Upper lobe of left lung (tissue), 6 donors: Measurements from ENCODE around the gene TANC2. TPM values are rescaled to one million over a fixed set of nuclear protein-coding genes. Genes with fewer than 3 reads are reported as not detected.

ENCODE experiments used
- ATAC-seq, 2 donors: fragments of 200-7000 bp; cut with Tn5 transposase; one replicate each; pipeline ENCODE4 v1.9.1; 2022; ENCODE audit warnings: mild to moderate bottlenecking in 2 of 2, moderate library complexity in 2 of 2; ENCODE audit not compliant: low FRiP score in 2 of 2
- DNase-seq, 2 donors: peaks; one replicate each; pipeline ENCODE4 v3.0.0-alpha.2; 2019 to 2020
- H3K27ac ChIP-seq, 4 donors: fragments of 200-600 bp; sonication (generic); one replicate each; pipeline ENCODE4 v1.5.1; 2016 to 2019
- H3K27me3 ChIP-seq, 4 donors: fragments of 200-600 bp; sonication (generic); one replicate each; pipeline ENCODE4 v1.5.1; 2017 to 2019
- H3K36me3 ChIP-seq, 4 donors: fragments of 200-600 bp; sonication (generic); one replicate each; pipeline ENCODE4 v1.5.1; 2016 to 2019
- H3K4me1 ChIP-seq, 4 donors: fragments of 200-600 bp; sonication (generic); one replicate each; pipeline ENCODE4 v1.5.1; 2018 to 2019
- H3K4me3 ChIP-seq, 4 donors: fragments of 200-600 bp; sonication (generic); one replicate each; pipeline ENCODE4 v1.5.1; 2017 to 2019; ENCODE audit warnings: mild to moderate bottlenecking in 2 of 4, moderate library complexity in 1 of 4
- H3K9me3 ChIP-seq, 4 donors: fragments of 200-600 bp; sonication (generic); one replicate each; pipeline ENCODE4 v1.5.1; 2018 to 2019
- EP300 ChIP-seq, 4 donors: sonication (generic); formaldehyde crosslinking; IDR thresholded peaks; one replicate each; pipeline ENCODE4 v1.5.1; 2017; ENCODE audit warnings: antibody characterized with exemption in 4 of 4, control low read depth in 2 of 4
- POLR2A ChIP-seq, 4 donors: fragments of 450-650 bp; IDR thresholded peaks; one replicate each; pipeline ENCODE4 v1.5.1; 2016 to 2017; ENCODE audit warnings: antibody characterized with exemption in 4 of 4, mild to moderate bottlenecking in 2 of 4
- POLR2AphosphoS5 ChIP-seq, 2 donors: sonication (generic); formaldehyde crosslinking; IDR thresholded peaks; one replicate each; pipeline ENCODE4 v1.5.1; 2017; ENCODE audit warnings: antibody characterized with exemption in 2 of 2
- WGBS, 2 donors: methylation state at CpG; one replicate each; pipeline ENCODE4 v1.1.5; 2017 to 2018; 5-methylcytosine and 5-hydroxymethylcytosine counted together
- total RNA-seq, 6 donors: library from RNA; depleted of rRNA in 4 of 6; stranded (reverse); fragments of >200 nt in 4 of 6; gene quantifications; one replicate each; pipeline versions ENCODE4 v1.1.0 to v1.2.1, GENCODE V29; 2016 to 2021
- TF ChIP-seq, protein P1 (sequence below), 6 experiments: fragments of 450-650 bp in 4 of 6; fragments of 200-600 bp in 2 of 6; sonication (generic) in 2 of 6; IDR thresholded peaks; one replicate each; pipeline ENCODE4 v1.5.1; 2016 to 2019; ENCODE audit warnings: antibody characterized with exemption in 6 of 6
- donor health status: DM: no; HTN: no; CAD: no; lungs with moderate emphysema.
- donor health status: DM: no; HTN: yes; CAD: no; lungs with severe emphysema.

TANC2 gene
- total RNA-seq, 6 donors from 2014 or later, result 64.9 to 134 (median 98.4) TPM

DNA sequence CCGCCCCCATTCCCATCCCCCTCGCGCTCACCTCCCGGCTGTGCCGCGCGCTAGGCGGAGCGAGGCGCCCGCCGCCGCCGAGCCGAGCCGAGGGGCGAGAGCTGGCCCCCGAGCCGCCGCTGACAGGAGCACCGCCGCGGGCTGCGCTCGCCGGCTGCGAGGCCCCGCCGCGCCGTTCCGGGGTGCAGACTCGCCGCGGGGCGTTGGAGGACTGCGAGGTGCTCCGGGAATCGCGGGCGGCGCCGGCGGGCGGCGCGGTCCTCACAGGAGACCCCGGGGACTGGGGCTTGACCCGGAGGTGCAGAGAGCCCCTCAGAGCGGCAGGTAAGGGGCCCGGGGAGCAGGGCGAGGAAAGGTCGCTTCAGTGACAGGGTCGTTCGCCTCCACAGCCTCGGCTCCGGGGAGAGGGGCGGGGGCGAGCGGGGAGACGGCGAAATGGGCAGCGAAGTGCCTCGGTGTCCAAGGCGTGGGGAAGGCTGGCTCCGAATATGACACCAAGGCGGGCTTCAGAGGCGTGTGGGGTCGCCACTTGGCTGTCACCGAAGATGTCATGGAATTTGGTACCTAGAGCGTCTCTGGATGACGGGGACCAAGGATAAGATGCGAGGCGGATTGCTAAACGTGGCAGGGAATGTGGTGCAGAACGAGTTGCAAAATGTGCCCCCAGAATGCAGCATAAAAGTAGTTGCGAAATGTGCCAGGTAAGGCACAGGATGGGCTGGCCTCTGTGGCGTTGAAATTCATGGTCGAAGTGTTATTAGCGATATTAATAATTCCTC, 580 bp downstream of the TANC2 start:
- Histone ChIP-seq H3K9me3 (no peaks in the 10 kb centered on the region), H3K4me3 (peak overlapping the region; percentile 87 to 96 (median 94)), H3K36me3 (no peaks in the 10 kb centered on the region), H3K4me1 (peaks cover 11 to 32% (median 20%) of the 10 kb centered on the region in 4 donors), H3K27me3 (no peaks in the 10 kb centered on the region), H3K27ac (peak overlapping the region; percentile 92 to 96 (median 94))
- TF ChIP-seq POLR2A (IDR thresholded peaks at IDR 0.05) (peak in 1 of 4 donors; percentile 16), EP300 (IDR thresholded peaks at IDR 0.05) (no peak), POLR2AphosphoS5 (IDR thresholded peaks at IDR 0.05) (peak in 1 of 2 donors; percentile 33)
- TF ChIP-seq, protein P1, sequence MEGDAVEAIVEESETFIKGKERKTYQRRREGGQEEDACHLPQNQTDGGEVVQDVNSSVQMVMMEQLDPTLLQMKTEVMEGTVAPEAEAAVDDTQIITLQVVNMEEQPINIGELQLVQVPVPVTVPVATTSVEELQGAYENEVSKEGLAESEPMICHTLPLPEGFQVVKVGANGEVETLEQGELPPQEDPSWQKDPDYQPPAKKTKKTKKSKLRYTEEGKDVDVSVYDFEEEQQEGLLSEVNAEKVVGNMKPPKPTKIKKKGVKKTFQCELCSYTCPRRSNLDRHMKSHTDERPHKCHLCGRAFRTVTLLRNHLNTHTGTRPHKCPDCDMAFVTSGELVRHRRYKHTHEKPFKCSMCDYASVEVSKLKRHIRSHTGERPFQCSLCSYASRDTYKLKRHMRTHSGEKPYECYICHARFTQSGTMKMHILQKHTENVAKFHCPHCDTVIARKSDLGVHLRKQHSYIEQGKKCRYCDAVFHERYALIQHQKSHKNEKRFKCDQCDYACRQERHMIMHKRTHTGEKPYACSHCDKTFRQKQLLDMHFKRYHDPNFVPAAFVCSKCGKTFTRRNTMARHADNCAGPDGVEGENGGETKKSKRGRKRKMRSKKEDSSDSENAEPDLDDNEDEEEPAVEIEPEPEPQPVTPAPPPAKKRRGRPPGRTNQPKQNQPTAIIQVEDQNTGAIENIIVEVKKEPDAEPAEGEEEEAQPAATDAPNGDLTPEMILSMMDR (IDR thresholded peaks at IDR 0.05), result peak in 1 of 6 experiments; percentile 7
- 1% methylated on average over 30 to 46 of the region's 80 CpGs for WGBS, 2 donors
- DNase-seq (peak in 1 of 2 donors; percentile 55), ATAC-seq (peak in 1 of 2 donors; percentile 57)

DNA sequence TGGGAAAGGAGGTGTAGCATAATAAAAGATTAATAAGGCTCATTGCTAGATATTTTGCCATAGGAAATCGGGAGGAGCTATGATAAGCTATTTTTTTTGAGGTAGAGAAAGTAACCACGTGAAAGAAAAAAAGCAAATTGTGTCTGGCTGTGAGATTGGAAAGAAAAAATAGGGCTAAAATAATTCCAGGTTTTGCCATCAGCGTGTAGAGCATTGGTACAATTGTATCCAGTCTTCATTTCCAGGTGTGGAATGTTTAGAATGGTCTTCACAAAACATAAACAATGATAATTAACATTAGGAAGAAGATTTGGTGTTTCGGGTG, 1.1 kb downstream of the TANC2 start:
- WGBS, 2 donors, result 6 to 11% methylated on average over 4 of the region's 4 CpGs

DNA sequence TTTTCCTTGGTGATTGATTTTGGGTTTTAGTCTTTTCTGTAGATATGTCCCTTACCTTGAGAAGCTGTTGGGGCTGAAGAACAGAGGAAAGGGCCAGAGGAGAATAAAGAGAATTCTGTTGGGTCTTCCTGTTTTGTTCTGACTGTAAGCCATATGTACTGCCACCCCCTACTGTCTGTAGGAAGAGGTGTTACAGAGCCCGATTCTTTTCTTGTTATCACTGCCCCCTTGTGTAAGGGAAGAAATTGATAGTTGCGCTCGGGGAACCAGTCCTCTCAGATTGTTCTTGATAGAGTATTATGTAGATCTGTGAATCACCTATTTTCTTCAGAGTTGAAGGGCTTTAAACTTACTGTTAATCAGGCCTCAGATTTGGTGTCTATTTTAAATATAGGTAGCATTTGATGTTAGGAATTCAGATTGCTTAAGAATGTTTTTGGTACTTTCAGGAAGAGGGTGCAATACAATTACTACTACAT, 2.4 kb downstream of the TANC2 start:
- Histone ChIP-seq H3K27me3 (no peaks in the 10 kb centered on the region), H3K4me3 (peak overlapping the region in 3 of 4 donors; percentile 94 to 96 (median 94)), H3K9me3 (no peaks in the 10 kb centered on the region), H3K4me1 (peaks cover 11 to 32% (median 20%) of the 10 kb centered on the region in 4 donors), H3K36me3 (no peaks in the 10 kb centered on the region), H3K27ac (no peak overlapping the region)
- ATAC-seq (peak; percentile 75 to 78), DNase-seq (peak in 1 of 2 donors; percentile 56)
- WGBS, 2 donors, result 0% methylated on average over 3 of the region's 3 CpGs
- TF ChIP-seq EP300 (IDR thresholded peaks at IDR 0.05), result no peak
- TF ChIP-seq, protein P1 (IDR thresholded peaks at IDR 0.05), result peak; percentile 69 to 91 (median 80)

More for the DNA sequence above, 1.1 kb downstream of the TANC2 start:
- TF ChIP-seq EP300 (IDR thresholded peaks at IDR 0.05) (no peak), POLR2A (IDR thresholded peaks at IDR 0.05) (no peak), POLR2AphosphoS5 (IDR thresholded peaks at IDR 0.05) (no peak)
- TF ChIP-seq, protein P1 (IDR thresholded peaks at IDR 0.05), result no peak
- no peaks in the 10 kb centered on the region for H3K9me3 ChIP-seq
- ATAC-seq (no peak), DNase-seq (no peak)
- no peaks in the 10 kb centered on the region for H3K27me3 ChIP-seq
- H3K27ac ChIP-seq, result peak overlapping the region in 3 of 4 donors; percentile 92 to 96 (median 96)
- H3K4me1 ChIP-seq, result peaks cover 11 to 32% (median 20%) of the 10 kb centered on the region in 4 donors
- no peaks in the 10 kb centered on the region for H3K36me3 ChIP-seq
- peak overlapping the region; percentile 87 to 96 (median 94) for H3K4me3 ChIP-seq

DNA sequence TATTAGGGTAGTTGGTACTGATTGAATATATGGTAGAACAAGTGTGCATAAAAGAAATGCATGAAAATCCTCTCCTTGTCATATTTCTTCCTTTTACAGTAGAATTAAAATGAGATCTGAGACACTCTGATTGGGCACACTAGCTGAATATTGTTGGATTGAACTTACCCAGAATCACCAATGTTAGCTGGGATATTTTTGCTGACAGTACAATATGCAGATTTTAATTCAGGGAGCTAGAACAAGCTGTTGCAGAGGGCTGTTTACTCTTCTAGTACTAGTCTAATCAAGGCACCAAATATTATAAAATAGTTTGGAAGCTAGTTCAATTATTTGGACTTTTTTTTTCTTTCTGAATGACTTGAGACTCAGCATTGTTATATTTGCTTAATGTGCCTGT, 4.6 kb downstream of the TANC2 start:
- TF ChIP-seq POLR2A (IDR thresholded peaks at IDR 0.05) (no peak), EP300 (IDR thresholded peaks at IDR 0.05) (no peak), POLR2AphosphoS5 (IDR thresholded peaks at IDR 0.05) (no peak)
- TF ChIP-seq, protein P1 (IDR thresholded peaks at IDR 0.05), result no peak
- Histone ChIP-seq H3K36me3 (no peaks in the 10 kb centered on the region), H3K27ac (no peak overlapping the region), H3K9me3 (no peaks in the 10 kb centered on the region), H3K4me3 (no peak overlapping the region), H3K4me1 (peaks cover 11 to 29% (median 19%) of the 10 kb centered on the region in 4 donors), H3K27me3 (no peaks in the 10 kb centered on the region)
- DNase-seq (no peak), ATAC-seq (no peak)
